SK-N-SH treated with all-trans-retinoic acid at 6 μM for 48 hours (cell line): ENCODE measurements around the gene SLC6A3.

Experiments
- CREB5 ChIP-seq: fragments of 250-450 bp; sonication (Bioruptor Pico); IDR thresholded peaks from 2 replicates; pipeline ENCODE4 v1.5.1; 2020; ENCODE audit warnings: low read depth, mild to moderate bottlenecking, moderate library complexity
- ESRRG ChIP-seq: fragments of 250-450 bp; sonication (Bioruptor Pico); IDR thresholded peaks from 2 replicates; pipeline ENCODE4 v1.6.1; 2021; ENCODE audit warnings: mild to moderate bottlenecking
- ISL1 ChIP-seq: fragments of 250-450 bp; sonication (Bioruptor Pico); IDR thresholded peaks from 2 replicates; pipeline ENCODE4 v2.1.2; 2022; ENCODE audit warnings: mild to moderate bottlenecking, moderate library complexity
- PATZ1 ChIP-seq: fragments of 250-450 bp; sonication (Bioruptor Pico); IDR thresholded peaks from 2 replicates; pipeline ENCODE4 v1.8.0; 2020; ENCODE audit warnings: mild to moderate bottlenecking, moderate library complexity, borderline replicate concordance
- RARB ChIP-seq: fragments of 250-450 bp; sonication (Bioruptor Pico); IDR thresholded peaks from 2 replicates; pipeline ENCODE4 v1.8.0; 2021; ENCODE audit warnings: mild to moderate bottlenecking, moderate library complexity
- TCF4 ChIP-seq: fragments of 250-450 bp; sonication (Bioruptor Pico); IDR thresholded peaks from 2 replicates; pipeline ENCODE4 v1.8.0; 2021; ENCODE audit warnings: mild to moderate bottlenecking, moderate library complexity, borderline replicate concordance
- TOX ChIP-seq: fragments of 250-450 bp; sonication (Bioruptor Pico); IDR thresholded peaks from 2 replicates; pipeline ENCODE4 v1.8.0; 2021; ENCODE audit warnings: mild to moderate bottlenecking, moderate library complexity, borderline replicate concordance
- TSHZ2 ChIP-seq: fragments of 250-450 bp; sonication (Bioruptor Pico); IDR thresholded peaks from 2 replicates; pipeline ENCODE4 v1.5.0; 2020; ENCODE audit warnings: mild to moderate bottlenecking, moderate library complexity
- ZFP30 ChIP-seq: fragments of 450-650 bp; formaldehyde crosslinking; IDR thresholded peaks from 2 replicates; pipeline ENCODE4 v1.5.0; 2022; ENCODE audit warnings: mild to moderate bottlenecking, moderate library complexity

- TF ChIP-seq ISL1 (CRISPR knock-in tag) (no peak), PATZ1 (CRISPR knock-in tag) (no peak), ZFP30 (CRISPR knock-in tag) (no peak), RARB (CRISPR knock-in tag) (no peak), TCF4 (no peak), TSHZ2 (CRISPR knock-in tag) (no peak), ESRRG (CRISPR knock-in tag) (no peak), TOX (no peak), CREB5 (CRISPR knock-in tag) (no peak)
Measured at GRCh38 chr5:1415626-1416360, 29.4 kb downstream of the SLC6A3 start.
